ENCODE measurements around the gene SYCE1.
"Not testable (repeated sequence)": the region's sequence is repeated elsewhere in the genome, so short reads cannot be mapped to it uniquely, and the experiment has no call there.

The SYCE1 gene

GRCh38 chr10:133565441-133566294 lies at the start of gene SYCE1:
Gene SYCE1 (minus strand): TSS chr10:133565583. CDS start chr10:133565529, 54 bp downstream.
- peak in 1 of 2 donors; percentile 7 for ATAC-seq

- ATAC-seq = no peak
Measured at GRCh38 chr10:133614830-133615580, 49.6 kb upstream of the SYCE1 start.

- ATAC-seq = no peak
Measured at GRCh38 chr10:133613699-133614098, 48.3 kb upstream of the SYCE1 start.

- ATAC-seq = no peak
Measured at GRCh38 chr10:133611079-133611478, 45.7 kb upstream of the SYCE1 start.

- ATAC-seq = no peak
Measured at GRCh38 chr10:133608855-133609254, 43.5 kb upstream of the SYCE1 start.

GRCh38 chr10:133603434-133603833 lies 38.1 kb upstream of the SYCE1 start:
- not testable (repeated sequence) for ATAC-seq

GRCh38 chr10:133600657-133601056 lies 35.3 kb upstream of the SYCE1 start:
- ATAC-seq = no peak

GRCh38 chr10:133599869-133600268 lies 34.5 kb upstream of the SYCE1 start:
- not testable (repeated sequence) for ATAC-seq

GRCh38 chr10:133592716-133593115 lies 27.3 kb upstream of the SYCE1 start:
- ATAC-seq = no peak

- no peak for ATAC-seq
Measured at GRCh38 chr10:133590970-133591359, 25.6 kb upstream of the SYCE1 start.

- ATAC-seq = no peak
Measured at GRCh38 chr10:133590226-133590969, 25.0 kb upstream of the SYCE1 start.

- not testable (repeated sequence) for ATAC-seq
Measured at GRCh38 chr10:133577037-133577436, 11.7 kb upstream of the SYCE1 start.

- not testable (repeated sequence) for ATAC-seq
Measured at GRCh38 chr10:133573460-133573859, 8.1 kb upstream of the SYCE1 start.

GRCh38 chr10:133572055-133572454 lies 6.7 kb upstream of the SYCE1 start:
- ATAC-seq = not testable (repeated sequence)

- ATAC-seq = peak in 1 of 2 donors; percentile 10
Measured at GRCh38 chr10:133569801-133570200, 4.4 kb upstream of the SYCE1 start.

GRCh38 chr10:133568831-133569527 lies 3.6 kb upstream of the SYCE1 start:
- peak in 1 of 2 donors; percentile 36 for ATAC-seq

- no peak for ATAC-seq
Measured at GRCh38 chr10:133568287-133568614, 2.9 kb upstream of the SYCE1 start.

- no peak for ATAC-seq
Measured at GRCh38 chr10:133567609-133568286, 2.4 kb upstream of the SYCE1 start.

- no peak for ATAC-seq
Measured at GRCh38 chr10:133567119-133567518, 1.7 kb upstream of the SYCE1 start.

GRCh38 chr10:133564816-133565215 lies 567 bp downstream of the SYCE1 start:
- ATAC-seq = no peak

GRCh38 chr10:133559216-133559615 lies 6.2 kb downstream of the SYCE1 start:
- no peak for ATAC-seq

- ATAC-seq = no peak
Measured at GRCh38 chr10:133557381-133557780, 8.0 kb downstream of the SYCE1 start.

All from activated CD4-positive, CD25-positive, alpha-beta regulatory T cell treated with anti-CD3 and anti-CD28 coated beads, Interleukin-2, amount 50 U/mL, for 24 hours (primary cell).